Measurements from ENCODE around the gene NPEPL1. TPM values are rescaled to one million over a fixed set of nuclear protein-coding genes. Genes with fewer than 3 reads are reported as not detected.

NPEPL1 gene
- total and polyA plus RNA-seq, 2 of the 8 experiments (the other 6 are each of a cell fraction or from before 2014, with no cell fraction given), result 12.4 to 26.8 TPM

DNA sequence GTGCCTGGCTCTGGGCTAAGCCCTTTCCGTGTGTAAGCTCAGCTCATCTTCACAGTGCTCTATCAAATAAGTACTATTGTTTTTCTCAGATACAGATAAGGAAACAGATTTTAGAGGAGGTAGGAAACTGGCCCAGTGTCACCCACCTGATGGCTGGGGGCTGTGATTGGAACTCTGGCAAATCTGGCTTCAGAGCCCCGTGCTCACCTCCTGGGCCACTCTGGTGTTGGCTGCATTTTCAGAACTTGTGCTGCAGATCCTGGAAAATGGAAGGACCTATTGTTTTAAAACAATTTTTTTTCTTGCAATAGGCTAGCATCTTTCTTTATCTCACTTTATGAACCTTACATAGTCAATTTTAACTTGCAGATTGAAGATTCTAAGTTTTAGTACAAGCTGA lies 35.8 kb upstream of the NPEPL1 start:
- ChIA-PET POLR2A (ENCODE audit: partially characterized antibody) (interaction anchor here (1.2 to 11.7 kb wide), 3 partner anchors 9 to 37 kb away, joined by 3 to 242 read pairs (median 8); no protein-coding TSS in a partner anchor), CTCF (ENCODE audit: partially characterized antibody) (interaction anchor here (0.8 to 1.3 kb wide), 2 partner anchors 187 to 196 kb away, joined by 3 read pairs; partner anchors contain the start of gene GNAS)
- Histone ChIP-seq H2BK15ac (ENCODE audit: low read length) (no peak overlapping the region), H3K4me1 (replicated peaks in 1 of 4; ENCODE audit: control insufficient read depth in 3 of 4, insufficient read depth in 4 of 4, low read length in 3 of 4) (peaks cover 8 to 27% (median 21%) of the 10 kb centered on the region in 4 experiments), H3K23me2 (ENCODE audit: low read depth, low read length) (peaks cover 6% of the 10 kb centered on the region), H3K4me2 (ENCODE audit: insufficient read depth in 1 of 2, low read depth in 2 of 2, low read length in 2 of 2) (peak overlapping the region; percentile 27 to 86), H2BK20ac (ENCODE audit: low read length) (no peak overlapping the region), H4K91ac (replicated peaks; ENCODE audit: insufficient read length, low read length) (no peak overlapping the region), H3K27ac (ENCODE audit: low read depth, low read length) (no peak overlapping the region), H3K79me1 (ENCODE audit: low read depth, low read length) (peaks cover 5% of the 10 kb centered on the region; the same call in 1 of the 2 replicates), H3K9me3 (ENCODE audit: insufficient read depth in 2 of 2, low read depth in 1 of 2, low read length in 1 of 2) (no peaks in the 10 kb centered on the region), H3K18ac (ENCODE audit: extremely low read depth, low read length) (no peak overlapping the region; the same call in 1 of the 2 replicates), H2BK5ac (ENCODE audit: low read depth, low read length) (peak overlapping the region; percentile 29; the same call in 1 of the 2 replicates), H2BK12ac (ENCODE audit: low read depth, low read length) (no peak overlapping the region; the same call in 1 of the 2 replicates), H3K56ac (replicated peaks; ENCODE audit: insufficient read length, low read depth, low read length) (no peak overlapping the region), H3K79me2 (ENCODE audit: control insufficient read depth in 1 of 2, insufficient read depth in 2 of 2, low read length in 2 of 2) (peaks cover 43 to 96% of the 10 kb centered on the region in 2 experiments), H3K9ac (replicated peaks in 1 of 4; ENCODE audit: extremely low read depth in 1 of 4, low read depth in 3 of 4, low read length in 3 of 4) (no peak overlapping the region), H3K4me3 (ENCODE audit: extremely low read depth in 1 of 4, insufficient read depth in 2 of 4, low read depth in 3 of 4, low read length in 4 of 4) (peak overlapping the region in 1 of 4 experiments; percentile 23; a peak in 1 of 8 replicates), H4K20me1 (replicated peaks in 1 of 2; ENCODE audit: control insufficient read depth in 1 of 2, insufficient read depth in 2 of 2, low read length in 2 of 2) (no peaks in the 10 kb centered on the region), H3K27me3 (replicated peaks in 1 of 4; ENCODE audit: control insufficient read depth in 3 of 4, extremely low read depth in 1 of 4, insufficient read depth in 3 of 4, low read length in 3 of 4) (no peaks in the 10 kb centered on the region), H3K14ac (ENCODE audit: insufficient read length) (no peak overlapping the region), H2AFZ (ENCODE audit: low read length) (no peak overlapping the region), H3K23ac (ENCODE audit: insufficient read length) (no peak overlapping the region), H3K36me3 (ENCODE audit: control insufficient read depth in 2 of 4, insufficient read depth in 4 of 4, low read length in 3 of 4) (peaks cover 0 to 14% (median 1%) of the 10 kb centered on the region in 4 experiments; a peak in 4 of 8 replicates), H3K4ac (replicated peaks; ENCODE audit: insufficient read length, low read depth, low read length) (no peak overlapping the region), H4K8ac (ENCODE audit: extremely low read depth, insufficient read depth, low read length) (no peak overlapping the region), H2AK5ac (ENCODE audit: low read depth, low read length) (no peak overlapping the region), H4K5ac (ENCODE audit: insufficient read length, low read depth, low read length) (peak overlapping the region; percentile 51), H2BK120ac (replicated peaks; ENCODE audit: low read depth, low read length) (no peak overlapping the region)
- no peak for DNase-seq (ENCODE audit: low read depth in 1 of 2, low spot score in 2 of 2)
- WGBS, 2 experiments (ENCODE audit: extremely low coverage in 1 of 2, insufficient coverage in 1 of 2, insufficient read length in 1 of 2, insufficient replicate concordance in 2 of 2, low coverage in 1 of 2, low lambda C conversion rate in 2 of 2, missing lambda C conversion rate in 1 of 2), result 58% methylated on average over 2 of the region's 2 CpGs; no CpG with 5 or more reads in 1 of the 2 experiments
- FAIRE-seq, result no peak
- TF ChIP-seq, protein P1, sequence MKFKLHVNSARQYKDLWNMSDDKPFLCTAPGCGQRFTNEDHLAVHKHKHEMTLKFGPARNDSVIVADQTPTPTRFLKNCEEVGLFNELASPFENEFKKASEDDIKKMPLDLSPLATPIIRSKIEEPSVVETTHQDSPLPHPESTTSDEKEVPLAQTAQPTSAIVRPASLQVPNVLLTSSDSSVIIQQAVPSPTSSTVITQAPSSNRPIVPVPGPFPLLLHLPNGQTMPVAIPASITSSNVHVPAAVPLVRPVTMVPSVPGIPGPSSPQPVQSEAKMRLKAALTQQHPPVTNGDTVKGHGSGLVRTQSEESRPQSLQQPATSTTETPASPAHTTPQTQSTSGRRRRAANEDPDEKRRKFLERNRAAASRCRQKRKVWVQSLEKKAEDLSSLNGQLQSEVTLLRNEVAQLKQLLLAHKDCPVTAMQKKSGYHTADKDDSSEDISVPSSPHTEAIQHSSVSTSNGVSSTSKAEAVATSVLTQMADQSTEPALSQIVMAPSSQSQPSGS (IDR thresholded peaks at IDR 0.05; ENCODE audit: low read length), result no peak
- TF ChIP-seq POU5F1 (IDR thresholded peaks at IDR 0.05; ENCODE audit: low read depth, low read length) (no peak), PHF8 (conservative IDR thresholded peaks at IDR 0.05; ENCODE audit: low read depth, low read length) (no peak), RNF2 (IDR thresholded peaks at IDR 0.05; ENCODE audit: borderline replicate concordance, low read depth, low read length, missing control alignments, poor library complexity, severe bottlenecking) (no peak), SP2 (IDR thresholded peaks at IDR 0.05; ENCODE audit: low read length) (no peak)
- TF ChIP-seq, protein P2, sequence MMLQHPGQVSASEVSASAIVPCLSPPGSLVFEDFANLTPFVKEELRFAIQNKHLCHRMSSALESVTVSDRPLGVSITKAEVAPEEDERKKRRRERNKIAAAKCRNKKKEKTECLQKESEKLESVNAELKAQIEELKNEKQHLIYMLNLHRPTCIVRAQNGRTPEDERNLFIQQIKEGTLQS (IDR thresholded peaks at IDR 0.05; ENCODE audit: insufficient read depth, low read depth, low read length), result no peak

Measured in H1 (cell line).